Mucosa of descending colon (tissue), 3 donors: ENCODE measurements around the gene MT1M. TPM values are rescaled to one million over a fixed set of nuclear protein-coding genes. Genes with fewer than 3 reads are reported as not detected.

Source experiments
- ATAC-seq: fragments of 200-7000 bp; cut with Tn5 transposase; one replicate; pipeline ENCODE4 v1.9.1; 2020; ENCODE audit warnings: mild to moderate bottlenecking, moderate library complexity
- DNase-seq, 3 donors: peaks; one replicate each; pipeline ENCODE4 v3.0.0-alpha.2; 2020
- H3K36me3 ChIP-seq: fragments of 200-600 bp; one replicate; pipeline ENCODE4 v1.8.0; 2021; ENCODE audit warnings: low read depth, mild to moderate bottlenecking
- H3K4me1 ChIP-seq: fragments of 200-600 bp; one replicate; pipeline ENCODE4 v1.8.0; 2021; ENCODE audit warnings: low read depth, mild to moderate bottlenecking
- H3K4me3 ChIP-seq: fragments of 200-600 bp; one replicate; pipeline ENCODE4 v1.8.0; 2021; ENCODE audit warnings: mild to moderate bottlenecking
- H3K9me3 ChIP-seq: fragments of 200-600 bp; one replicate; pipeline ENCODE4 v1.8.0; 2021; ENCODE audit warnings: mild to moderate bottlenecking
- intact Hi-C, 2 donors: fragments of 100-400 bp; cut with DNase I in 1 of 2; cut with micrococcal nuclease in 1 of 2; formaldehyde crosslinking; loops; one replicate each; pipeline versions ENCODE4 v1.11.0 to v1.11.1; 2022; cut with DNase I, micrococcal nuclease
- total RNA-seq, 3 donors: library from RNA; stranded (reverse); fragmentation: NEBNext Ultra II Directional in 2 of 3; extraction: Animal tissue kit (Norgen Biotek cat#: 25700) in 2 of 3; gene quantifications; one replicate each; pipeline versions ENCODE4 v1.2.1 to v1.2.4, GENCODE V29; 2021 to 2023
- TF ChIP-seq, protein P1 (sequence below): fragments of 200-600 bp; IDR thresholded peaks from one replicate; pipeline ENCODE4 v1.8.0; 2022; ENCODE audit warnings: antibody characterized with exemption, mild to moderate bottlenecking
- donor health status: DM: no; HTN: no; CAD: no; lungs with moderate emphysema.
- donor health status: DM: no; HTN: no; CAD: no.
- donor health status: DM: no; HTN: yes; CAD: no.

The MT1M gene
- total RNA-seq, 3 donors from 2014 or later, result 9.5 to 40.0 (median 23.3) TPM

GRCh38 chr16:56614549-56614991 lies 17.9 kb upstream of the MT1M start:
- no peak for DNase-seq
- H3K36me3 ChIP-seq, result no peaks in the 10 kb centered on the region
- TF ChIP-seq, protein P1, sequence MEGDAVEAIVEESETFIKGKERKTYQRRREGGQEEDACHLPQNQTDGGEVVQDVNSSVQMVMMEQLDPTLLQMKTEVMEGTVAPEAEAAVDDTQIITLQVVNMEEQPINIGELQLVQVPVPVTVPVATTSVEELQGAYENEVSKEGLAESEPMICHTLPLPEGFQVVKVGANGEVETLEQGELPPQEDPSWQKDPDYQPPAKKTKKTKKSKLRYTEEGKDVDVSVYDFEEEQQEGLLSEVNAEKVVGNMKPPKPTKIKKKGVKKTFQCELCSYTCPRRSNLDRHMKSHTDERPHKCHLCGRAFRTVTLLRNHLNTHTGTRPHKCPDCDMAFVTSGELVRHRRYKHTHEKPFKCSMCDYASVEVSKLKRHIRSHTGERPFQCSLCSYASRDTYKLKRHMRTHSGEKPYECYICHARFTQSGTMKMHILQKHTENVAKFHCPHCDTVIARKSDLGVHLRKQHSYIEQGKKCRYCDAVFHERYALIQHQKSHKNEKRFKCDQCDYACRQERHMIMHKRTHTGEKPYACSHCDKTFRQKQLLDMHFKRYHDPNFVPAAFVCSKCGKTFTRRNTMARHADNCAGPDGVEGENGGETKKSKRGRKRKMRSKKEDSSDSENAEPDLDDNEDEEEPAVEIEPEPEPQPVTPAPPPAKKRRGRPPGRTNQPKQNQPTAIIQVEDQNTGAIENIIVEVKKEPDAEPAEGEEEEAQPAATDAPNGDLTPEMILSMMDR, result no peak
- H3K9me3 ChIP-seq, result no peaks in the 10 kb centered on the region
- H3K4me3 ChIP-seq, result no peak overlapping the region
- no peak for ATAC-seq
- intact Hi-C loops, result no loop called here
- peaks cover 18% of the 10 kb centered on the region for H3K4me1 ChIP-seq

GRCh38 chr16:56615353-56615752 lies 17.1 kb upstream of the MT1M start:
- intact Hi-C loops, result no loop called here
- TF ChIP-seq, protein P1, result no peak
- no peaks in the 10 kb centered on the region for H3K36me3 ChIP-seq
- DNase-seq, result no peak
- H3K4me3 ChIP-seq, result no peak overlapping the region
- no peaks in the 10 kb centered on the region for H3K9me3 ChIP-seq
- ATAC-seq, result no peak
- H3K4me1 ChIP-seq, result peaks cover 12% of the 10 kb centered on the region

- TF ChIP-seq, protein P1, result no peak
- intact Hi-C loops, result no loop called here
Measured at GRCh38 chr16:56616608-56617211, 15.7 kb upstream of the MT1M start.

GRCh38 chr16:56617212-56618085 lies 15.0 kb upstream of the MT1M start:
- H3K4me1 ChIP-seq, result peaks cover 7% of the 10 kb centered on the region
- intact Hi-C loops, result no loop called here
- H3K4me3 ChIP-seq, result no peak overlapping the region
- no peaks in the 10 kb centered on the region for H3K9me3 ChIP-seq
- peak; percentile 98 for ATAC-seq
- TF ChIP-seq, protein P1, result no peak
- peak; percentile 83 to 87 (median 83) for DNase-seq
- H3K36me3 ChIP-seq, result no peaks in the 10 kb centered on the region

More at GRCh38 chr16:56616608-56617211, 15.7 kb upstream of the MT1M start:
- peak; percentile 14 for ATAC-seq
- Histone ChIP-seq H3K4me3 (no peak overlapping the region), H3K36me3 (no peaks in the 10 kb centered on the region), H3K4me1 (peaks cover 7% of the 10 kb centered on the region), H3K9me3 (no peaks in the 10 kb centered on the region)
- no peak for DNase-seq

GRCh38 chr16:56618138-56618537 lies 14.3 kb upstream of the MT1M start:
- no peak for ATAC-seq

More at GRCh38 chr16:56618138-56618537, 14.3 kb upstream of the MT1M start:
- Histone ChIP-seq H3K4me3 (no peak overlapping the region), H3K36me3 (no peaks in the 10 kb centered on the region), H3K4me1 (peaks cover 7% of the 10 kb centered on the region), H3K9me3 (no peaks in the 10 kb centered on the region)
- intact Hi-C loops, result no loop called here
- DNase-seq, result no peak
- TF ChIP-seq, protein P1, result no peak
